ENCODE measurements around the gene PHF11. TPM values are rescaled to one million over a fixed set of nuclear protein-coding genes. Genes with fewer than 3 reads are reported as not detected.

PHF11 gene
- total and polyA plus RNA-seq, 2 of the 13 experiments (the other 11 are each of a cell fraction or from before 2014, with no cell fraction given): 15.8 to 22.0 TPM

DNA sequence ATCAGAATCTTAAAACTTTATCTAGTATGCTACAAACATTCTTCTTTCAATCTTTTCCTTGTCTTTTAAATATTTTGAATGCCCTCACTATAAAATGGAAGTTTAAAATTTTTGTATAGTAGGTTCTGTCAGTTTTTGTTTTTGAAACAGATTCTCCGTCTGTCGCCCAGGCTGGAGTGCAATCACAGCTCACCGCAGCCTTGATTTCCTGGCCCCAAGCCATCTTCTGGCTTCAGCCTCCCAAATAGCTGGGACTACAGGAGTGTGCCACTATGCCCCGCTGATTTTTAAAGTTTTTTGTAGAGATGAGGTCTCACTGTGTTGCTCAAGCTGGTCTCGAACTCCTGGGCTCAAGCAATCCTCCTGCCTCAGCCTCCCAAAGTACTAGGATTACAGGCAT, 20.7 kb downstream of the PHF11 start:
- no peak overlapping the region for H3K4me2 ChIP-seq (ENCODE audit: low read depth, low read length)
- no peak for DNase-seq (ENCODE audit: low spot score)
- ChIA-PET CTCF (ENCODE audit: low intra/inter-chr PET ratio, low total read pairs) (interaction anchor here (2.1 kb wide), 1 partner anchor 95 kb away, joined by 18 read pairs; no protein-coding TSS in a partner anchor), POLR2A (no interaction called here)
- no peak overlapping the region for H3K27ac ChIP-seq (ENCODE audit: extremely low read length, insufficient read depth, low read length)
- WGBS (ENCODE audit: low lambda C conversion rate): 94% methylated on average over 5 of the region's 5 CpGs
- no peaks in the 10 kb centered on the region for H3K79me2 ChIP-seq (ENCODE audit: insufficient read depth, low read length)
- no peak overlapping the region for H2AFZ ChIP-seq (ENCODE audit: low read length)
- in situ Hi-C loops (cut with HindIII; ENCODE audit: extremely low pct_ligation_motif_present, low pct_unique_long_range_greater_than_20kb) (no loop called here), intact Hi-C loops (cut with micrococcal nuclease; ENCODE audit: unreplicated experiment) (loop anchor here (2.0 kb wide), 1 partner anchor 90 kb away; no protein-coding TSS in a partner anchor)
- H3K4me1 ChIP-seq (ENCODE audit: insufficient read depth, low read length): peaks cover 10% of the 10 kb centered on the region
- H3K36me3 ChIP-seq (replicated peaks in 1 of 2; ENCODE audit: control insufficient read depth in 1 of 2, insufficient read depth in 2 of 2, low read length in 2 of 2): peaks cover 3 to 12% of the 10 kb centered on the region in 2 experiments; a peak in 4 of 5 replicates
- H3K27me3 ChIP-seq (ENCODE audit: control insufficient read depth in 1 of 2, insufficient read depth in 2 of 2, low read length in 2 of 2): no peaks in the 10 kb centered on the region
- H3K9ac ChIP-seq (ENCODE audit: insufficient read depth, low read depth, low read length): no peak overlapping the region
- BruUV-seq (replicated peaks): no TSS peak
- no peaks in the 10 kb centered on the region for H4K20me1 ChIP-seq (ENCODE audit: insufficient read depth, low read length)
- no peak for ATAC-seq
- no peak for FAIRE-seq
- H3K4me3 ChIP-seq (replicated peaks in 1 of 3; ENCODE audit: insufficient read depth in 1 of 3, low read depth in 2 of 3, low read length in 3 of 3): no peak overlapping the region
- H3K9me3 ChIP-seq (ENCODE audit: low read length): no peaks in the 10 kb centered on the region
- no peak for TF ChIP-seq ZKSCAN5 (CRISPR knock-in tag; IDR thresholded peaks at IDR 0.05)
- no peak for TF ChIP-seq TBL1XR1 (IDR thresholded peaks at IDR 0.05; ENCODE audit: borderline replicate concordance, low read length, partially characterized antibody)
- no peak for TF ChIP-seq ZNF124 (CRISPR knock-in tag; IDR thresholded peaks at IDR 0.05)
- no peak for TF ChIP-seq ZNF616 (CRISPR knock-in tag; IDR thresholded peaks at IDR 0.05; ENCODE audit: low read depth)
- TF ChIP-seq STAT5B (CRISPR knock-in tag; IDR thresholded peaks at IDR 0.05): no peak
- TF ChIP-seq ADNP (CRISPR knock-in tag; IDR thresholded peaks at IDR 0.05): no peak
- TF ChIP-seq, protein P1, sequence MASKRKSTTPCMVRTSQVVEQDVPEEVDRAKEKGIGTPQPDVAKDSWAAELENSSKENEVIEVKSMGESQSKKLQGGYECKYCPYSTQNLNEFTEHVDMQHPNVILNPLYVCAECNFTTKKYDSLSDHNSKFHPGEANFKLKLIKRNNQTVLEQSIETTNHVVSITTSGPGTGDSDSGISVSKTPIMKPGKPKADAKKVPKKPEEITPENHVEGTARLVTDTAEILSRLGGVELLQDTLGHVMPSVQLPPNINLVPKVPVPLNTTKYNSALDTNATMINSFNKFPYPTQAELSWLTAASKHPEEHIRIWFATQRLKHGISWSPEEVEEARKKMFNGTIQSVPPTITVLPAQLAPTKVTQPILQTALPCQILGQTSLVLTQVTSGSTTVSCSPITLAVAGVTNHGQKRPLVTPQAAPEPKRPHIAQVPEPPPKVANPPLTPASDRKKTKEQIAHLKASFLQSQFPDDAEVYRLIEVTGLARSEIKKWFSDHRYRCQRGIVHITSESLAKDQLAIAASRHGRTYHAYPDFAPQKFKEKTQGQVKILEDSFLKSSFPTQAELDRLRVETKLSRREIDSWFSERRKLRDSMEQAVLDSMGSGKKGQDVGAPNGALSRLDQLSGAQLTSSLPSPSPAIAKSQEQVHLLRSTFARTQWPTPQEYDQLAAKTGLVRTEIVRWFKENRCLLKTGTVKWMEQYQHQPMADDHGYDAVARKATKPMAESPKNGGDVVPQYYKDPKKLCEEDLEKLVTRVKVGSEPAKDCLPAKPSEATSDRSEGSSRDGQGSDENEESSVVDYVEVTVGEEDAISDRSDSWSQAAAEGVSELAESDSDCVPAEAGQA (IDR thresholded peaks at IDR 0.05; ENCODE audit: low read depth): no peak
- TF ChIP-seq, protein P1 (CRISPR knock-in tag; IDR thresholded peaks at IDR 0.05; ENCODE audit: borderline replicate concordance): no peak
- TF ChIP-seq NAIF1 (CRISPR knock-in tag; IDR thresholded peaks at IDR 0.05; ENCODE audit: borderline replicate concordance): no peak
- no peak for TF ChIP-seq SP1 (IDR thresholded peaks at IDR 0.05)
- TF ChIP-seq SP1 (CRISPR knock-in tag; IDR thresholded peaks at IDR 0.05): no peak
- TF ChIP-seq ZNF263 (CRISPR knock-in tag; IDR thresholded peaks at IDR 0.05): no peak
- TF ChIP-seq, protein P2, sequence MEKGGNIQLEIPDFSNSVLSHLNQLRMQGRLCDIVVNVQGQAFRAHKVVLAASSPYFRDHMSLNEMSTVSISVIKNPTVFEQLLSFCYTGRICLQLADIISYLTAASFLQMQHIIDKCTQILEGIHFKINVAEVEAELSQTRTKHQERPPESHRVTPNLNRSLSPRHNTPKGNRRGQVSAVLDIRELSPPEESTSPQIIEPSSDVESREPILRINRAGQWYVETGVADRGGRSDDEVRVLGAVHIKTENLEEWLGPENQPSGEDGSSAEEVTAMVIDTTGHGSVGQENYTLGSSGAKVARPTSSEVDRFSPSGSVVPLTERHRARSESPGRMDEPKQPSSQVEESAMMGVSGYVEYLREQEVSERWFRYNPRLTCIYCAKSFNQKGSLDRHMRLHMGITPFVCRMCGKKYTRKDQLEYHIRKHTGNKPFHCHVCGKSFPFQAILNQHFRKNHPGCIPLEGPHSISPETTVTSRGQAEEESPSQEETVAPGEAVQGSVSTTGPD (CRISPR knock-in tag; IDR thresholded peaks at IDR 0.05): no peak
- TF ChIP-seq HNRNPH1 (optimal IDR thresholded peaks at IDR 0.05; ENCODE audit: low read depth, low read length): no peak
- TF ChIP-seq, protein P3, sequence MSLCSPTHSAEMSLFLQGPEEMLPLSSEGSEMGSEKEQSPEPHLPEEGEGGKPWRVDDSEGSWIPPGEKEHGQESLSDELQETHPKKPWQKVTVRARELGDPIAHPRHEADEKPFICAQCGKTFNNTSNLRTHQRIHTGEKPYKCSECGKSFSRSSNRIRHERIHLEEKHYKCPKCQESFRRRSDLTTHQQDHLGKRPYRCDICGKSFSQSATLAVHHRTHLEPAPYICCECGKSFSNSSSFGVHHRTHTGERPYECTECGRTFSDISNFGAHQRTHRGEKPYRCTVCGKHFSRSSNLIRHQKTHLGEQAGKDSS (CRISPR knock-in tag; IDR thresholded peaks at IDR 0.05; ENCODE audit: borderline replicate concordance, low read depth): no peak

Measured in HepG2 (cell line).